ENCODE data around the gene HCAR2. TPM values are rescaled to one million over a fixed set of nuclear protein-coding genes. Genes with fewer than 3 reads are reported as not detected.

HCAR2 gene
- total RNA-seq, 1 experiment from 2014 or later: 2.6 TPM

DNA sequence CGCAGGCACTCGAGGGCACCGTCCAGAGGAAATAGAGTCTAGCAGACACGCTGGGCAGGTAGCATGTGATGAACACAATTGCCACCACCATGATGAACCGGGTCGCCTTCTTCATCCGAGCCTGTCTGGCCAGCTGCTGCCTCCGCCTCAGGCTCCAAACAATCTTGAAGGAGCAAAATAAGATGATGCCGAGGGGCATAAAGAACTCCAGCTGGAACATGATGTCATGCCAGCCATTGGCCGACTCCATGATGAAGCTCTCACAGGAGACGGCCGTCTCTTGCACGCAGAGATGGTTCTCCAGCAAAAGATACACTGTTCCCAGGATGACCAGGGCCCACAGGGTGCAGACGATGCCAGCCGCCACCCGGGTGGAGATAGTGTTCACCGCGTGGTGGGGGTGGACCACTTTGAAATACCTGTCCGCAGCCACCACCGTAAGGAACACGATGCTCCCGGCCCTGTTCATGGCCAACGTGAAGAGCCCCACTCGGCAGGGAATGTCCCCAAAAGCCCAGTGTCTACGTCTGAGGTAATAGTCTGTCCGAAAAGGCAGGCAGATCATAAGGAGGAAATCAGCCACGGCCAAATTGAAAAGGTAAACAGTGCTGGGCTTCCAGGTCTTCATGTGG is 26.5 kb upstream of the HCAR2 start:
- Histone ChIP-seq H3F3A (ENCODE audit: insufficient read depth, low read depth) (peaks cover 50% of the 10 kb centered on the region), H3K79me2 (ENCODE audit: low read depth) (peaks cover 61% of the 10 kb centered on the region), H2AFZ (peak overlapping the region; percentile 87), H3K9me3 (ENCODE audit: insufficient read depth, low read depth) (no peaks in the 10 kb centered on the region), H3K9me2 (ENCODE audit: insufficient read depth) (no peaks in the 10 kb centered on the region), H3K4me1 (replicated peaks; ENCODE audit: insufficient read depth) (peaks cover 44% of the 10 kb centered on the region), H4K20me1 (ENCODE audit: insufficient read depth) (no peaks in the 10 kb centered on the region), H3K4me3 (peak overlapping the region; percentile 77), H3K27ac (peak overlapping the region; percentile 61), H3K36me3 (ENCODE audit: low read depth) (no peaks in the 10 kb centered on the region), H3K27me3 (ENCODE audit: insufficient read depth, low read depth) (no peaks in the 10 kb centered on the region), H3K4me2 (peak overlapping the region; percentile 82)
- no peak for TF ChIP-seq EZH2 (IDR thresholded peaks at IDR 0.05; ENCODE audit: low read depth)
- TF ChIP-seq, protein P1, sequence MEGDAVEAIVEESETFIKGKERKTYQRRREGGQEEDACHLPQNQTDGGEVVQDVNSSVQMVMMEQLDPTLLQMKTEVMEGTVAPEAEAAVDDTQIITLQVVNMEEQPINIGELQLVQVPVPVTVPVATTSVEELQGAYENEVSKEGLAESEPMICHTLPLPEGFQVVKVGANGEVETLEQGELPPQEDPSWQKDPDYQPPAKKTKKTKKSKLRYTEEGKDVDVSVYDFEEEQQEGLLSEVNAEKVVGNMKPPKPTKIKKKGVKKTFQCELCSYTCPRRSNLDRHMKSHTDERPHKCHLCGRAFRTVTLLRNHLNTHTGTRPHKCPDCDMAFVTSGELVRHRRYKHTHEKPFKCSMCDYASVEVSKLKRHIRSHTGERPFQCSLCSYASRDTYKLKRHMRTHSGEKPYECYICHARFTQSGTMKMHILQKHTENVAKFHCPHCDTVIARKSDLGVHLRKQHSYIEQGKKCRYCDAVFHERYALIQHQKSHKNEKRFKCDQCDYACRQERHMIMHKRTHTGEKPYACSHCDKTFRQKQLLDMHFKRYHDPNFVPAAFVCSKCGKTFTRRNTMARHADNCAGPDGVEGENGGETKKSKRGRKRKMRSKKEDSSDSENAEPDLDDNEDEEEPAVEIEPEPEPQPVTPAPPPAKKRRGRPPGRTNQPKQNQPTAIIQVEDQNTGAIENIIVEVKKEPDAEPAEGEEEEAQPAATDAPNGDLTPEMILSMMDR (conservative IDR thresholded peaks at IDR 0.05): no peak
- ChIA-PET CTCF (no interaction called here), POLR2A (ENCODE audit: unreplicated experiment) (no interaction called here)
- intact Hi-C loops (cut with micrococcal nuclease; ENCODE audit: unreplicated experiment): loop anchor here (5.0 kb wide), 1 partner anchor 52 kb away; no protein-coding TSS in a partner anchor
- BruUV-seq (replicated peaks): no TSS peak
- DNase-seq: no peak

DNA sequence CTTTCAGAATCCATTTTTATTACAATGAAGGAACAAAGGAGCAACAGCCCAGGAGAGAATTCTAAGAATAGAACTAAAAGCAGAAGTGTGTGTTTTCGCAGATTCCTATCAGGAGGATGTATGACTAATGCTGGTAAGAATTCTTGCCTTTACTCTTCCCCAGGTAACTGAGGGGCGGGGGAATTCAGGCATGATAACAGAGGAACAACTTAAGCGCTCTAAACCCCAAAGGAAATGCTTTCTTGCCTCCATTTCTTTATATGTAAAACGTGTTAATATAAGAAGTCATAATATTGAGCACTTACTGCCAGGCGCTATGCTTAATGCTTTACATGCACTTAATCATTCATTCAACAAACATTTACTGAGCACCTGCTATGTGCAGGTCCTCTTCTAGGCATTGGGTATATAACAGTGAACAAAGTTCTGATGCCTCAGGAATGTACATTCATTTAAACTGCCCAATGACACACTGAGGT is 23.0 kb upstream of the HCAR2 start:
- peaks cover 66% of the 10 kb centered on the region for H3K79me2 ChIP-seq (ENCODE audit: low read depth)
- peaks cover 33% of the 10 kb centered on the region for H3F3A ChIP-seq (ENCODE audit: insufficient read depth, low read depth)
- H3K36me3 ChIP-seq (ENCODE audit: low read depth): no peaks in the 10 kb centered on the region
- no peaks in the 10 kb centered on the region for H3K9me2 ChIP-seq (ENCODE audit: insufficient read depth)
- intact Hi-C loops (cut with micrococcal nuclease; ENCODE audit: unreplicated experiment): loop anchor here (5.0 kb wide), 1 partner anchor 49 kb away; no protein-coding TSS in a partner anchor
- DNase-seq: peak; percentile 65 to 90
- ChIA-PET CTCF (no interaction called here), POLR2A (ENCODE audit: unreplicated experiment) (interaction anchor here (0.6 kb wide), 3 partner anchors 19 to 326 kb away, joined by 3 to 15 read pairs (median 5); no protein-coding TSS in a partner anchor)
- H3K9me3 ChIP-seq (ENCODE audit: insufficient read depth, low read depth): no peaks in the 10 kb centered on the region
- TF ChIP-seq, protein P1 (conservative IDR thresholded peaks at IDR 0.05): no peak
- no peak for TF ChIP-seq EZH2 (IDR thresholded peaks at IDR 0.05; ENCODE audit: low read depth)
- peak overlapping the region; percentile 77 for H3K4me3 ChIP-seq
- H4K20me1 ChIP-seq (ENCODE audit: insufficient read depth): no peaks in the 10 kb centered on the region
- no peak overlapping the region for H2AFZ ChIP-seq
- no TSS peak for BruUV-seq (replicated peaks)
- H3K4me2 ChIP-seq: peak overlapping the region; percentile 76
- H3K27ac ChIP-seq: peak overlapping the region; percentile 84
- H3K27me3 ChIP-seq (ENCODE audit: insufficient read depth, low read depth): no peaks in the 10 kb centered on the region
- H3K4me1 ChIP-seq (replicated peaks; ENCODE audit: insufficient read depth): peaks cover 34% of the 10 kb centered on the region

DNA sequence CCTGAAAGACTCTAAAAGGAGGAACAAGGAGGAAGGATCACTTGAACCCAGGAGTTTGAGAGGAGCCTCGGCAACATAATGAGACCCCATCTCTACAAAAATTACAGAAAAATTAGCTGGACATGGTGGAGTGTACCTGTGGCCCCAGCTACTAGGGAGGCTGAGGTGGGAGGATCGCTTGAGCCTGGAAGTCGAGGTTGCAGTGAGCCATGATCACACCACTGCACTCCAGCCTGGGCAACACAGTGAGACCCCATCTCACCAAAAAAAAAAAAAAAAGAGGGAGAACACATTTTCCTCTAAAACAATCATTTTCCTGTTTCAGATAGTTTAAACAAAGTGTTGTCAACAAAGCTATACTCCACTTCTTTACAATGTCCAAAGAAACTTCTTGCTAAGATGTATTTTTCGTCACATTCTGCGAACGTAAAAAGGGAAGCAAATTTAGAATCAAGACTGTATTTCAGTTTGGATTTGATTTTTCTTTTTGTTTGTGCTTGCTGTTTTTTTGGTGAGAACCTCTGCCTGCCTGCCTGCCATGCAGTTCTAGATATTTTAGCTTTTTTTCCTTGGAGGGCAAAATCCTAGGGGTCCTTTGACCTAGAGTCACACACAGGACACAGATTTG is 22.4 kb upstream of the HCAR2 start:
- Histone ChIP-seq H3K9me2 (ENCODE audit: insufficient read depth) (no peaks in the 10 kb centered on the region), H3K27me3 (ENCODE audit: insufficient read depth, low read depth) (no peaks in the 10 kb centered on the region), H3K4me2 (peak overlapping the region; percentile 76), H3F3A (ENCODE audit: insufficient read depth, low read depth) (peaks cover 31% of the 10 kb centered on the region), H3K4me1 (replicated peaks; ENCODE audit: insufficient read depth) (peaks cover 33% of the 10 kb centered on the region), H3K9me3 (ENCODE audit: insufficient read depth, low read depth) (no peaks in the 10 kb centered on the region), H3K36me3 (ENCODE audit: low read depth) (no peaks in the 10 kb centered on the region), H3K27ac (peak overlapping the region; percentile 84), H3K4me3 (peak overlapping the region; percentile 77; the same call in 1 of the 2 replicates), H2AFZ (no peak overlapping the region), H4K20me1 (ENCODE audit: insufficient read depth) (no peaks in the 10 kb centered on the region), H3K79me2 (ENCODE audit: low read depth) (peaks cover 63% of the 10 kb centered on the region)
- no peak for TF ChIP-seq EZH2 (IDR thresholded peaks at IDR 0.05; ENCODE audit: low read depth)
- TF ChIP-seq, protein P1 (conservative IDR thresholded peaks at IDR 0.05): no peak
- intact Hi-C loops (cut with micrococcal nuclease; ENCODE audit: unreplicated experiment): loop anchor here (5.0 kb wide), 1 partner anchor 48 kb away; no protein-coding TSS in a partner anchor
- BruUV-seq (replicated peaks): TSS peak; percentile 11
- CTCF ChIA-PET: interaction anchor here (0.6 to 0.7 kb wide), 2 partner anchors 8 to 436 kb away, joined by 7 to 11 read pairs; no protein-coding TSS in a partner anchor
- no peak for DNase-seq
- POLR2A ChIA-PET (ENCODE audit: unreplicated experiment): no interaction called here
